Right lobe of liver (tissue), 6 donors: ENCODE results near the gene HDGFL2. TPM values are rescaled to one million over a fixed set of nuclear protein-coding genes. Genes with fewer than 3 reads are reported as not detected.

Experiments
- ATAC-seq, 4 donors: fragments of 200-7000 bp; cut with Tn5 transposase; one replicate each; pipeline ENCODE4 v1.9.1; 2020; ENCODE audit warnings: mild to moderate bottlenecking in 4 of 4, moderate library complexity in 4 of 4
- DNase-seq, 3 donors: peaks; one replicate each; pipeline ENCODE4 v3.0.0-alpha.2; 2020
- H3K27ac ChIP-seq, 3 donors: fragments of 200-600 bp; one replicate each; pipeline ENCODE4 v1.8.0; 2022
- H3K27me3 ChIP-seq, 2 donors: fragments of 200-600 bp; one replicate each; pipeline ENCODE4 v1.8.0; 2022
- H3K36me3 ChIP-seq, 4 donors: fragments of 200-600 bp; sonication (generic) in 1 of 4; one replicate each; pipeline versions ENCODE4 v1.5.1 to v1.8.0; 2017 to 2022; ENCODE audit warnings: control low read depth in 1 of 4
- H3K4me1 ChIP-seq, 4 donors: fragments of 200-600 bp; sonication (generic) in 1 of 4; one replicate each; pipeline versions ENCODE4 v1.5.1 to v1.8.0; 2017 to 2022; ENCODE audit warnings: control low read depth in 1 of 4
- H3K4me3 ChIP-seq, 3 donors: fragments of 200-600 bp; one replicate each; pipeline ENCODE4 v1.8.0; 2022
- H3K9me3 ChIP-seq, 4 donors: fragments of 200-600 bp; sonication (generic) in 1 of 4; one replicate each; pipeline versions ENCODE4 v1.5.1 to v1.8.0; 2017 to 2022; ENCODE audit warnings: control low read depth in 1 of 4
- CTCF ChIP-seq, 4 donors: fragments of 200-600 bp in 3 of 4; fragments of 450-650 bp in 1 of 4; IDR thresholded peaks; one replicate each; pipeline versions ENCODE4 v1.5.1 to v1.8.0; 2016 to 2022; ENCODE audit warnings: antibody characterized with exemption in 4 of 4, mild to moderate bottlenecking in 2 of 4
- POLR2A ChIP-seq: fragments of 450-650 bp; IDR thresholded peaks from one replicate; pipeline ENCODE4 v1.6.1; 2017; ENCODE audit warnings: antibody characterized with exemption, mild to moderate bottlenecking
- WGBS: methylation state at CpG from one replicate; pipeline ENCODE4 v1.1.6; 2018; ENCODE audit warnings: low coverage, low lambda C conversion rate; ENCODE audit not compliant: insufficient coverage; ENCODE audit errors: missing lambda C conversion rate; 5-methylcytosine and 5-hydroxymethylcytosine counted together
- intact Hi-C, 2 donors: fragments of 100-400 bp; cut with DNase I; formaldehyde crosslinking; loops; one replicate each; pipeline versions ENCODE4 v1.11.2 to v1.14.1; 2022
- total RNA-seq, 6 experiments: library from RNA; depleted of rRNA in 2 of 6; stranded (reverse); fragments of >200 nt in 2 of 6; fragmentation: NEBNext Ultra II Directional in 3 of 6; extraction: Animal tissue kit (Norgen Biotek cat#: 25700) in 3 of 6; gene quantifications; one replicate each; pipeline versions ENCODE4 v1.1.0 to v1.2.4, GENCODE V29; 2016 to 2023
- donor health status: DM: no; HTN: yes; CAD: no.
- donor health status: DM: no; HTN: no; CAD: no.
- donor health status: DM: no; HTN: no; CAD: no.
- donor health status: DM: no; HTN: yes; CAD: no.
- donor health status: DM: no; HTN: yes; CAD: no.

Gene HDGFL2
- total RNA-seq, 6 experiments from 2014 or later = 8.4 to 16.3 (median 14.0) TPM

GRCh38 chr19:4505570-4506448 is 33.7 kb downstream of the HDGFL2 start:
- TF ChIP-seq POLR2A = no peak
- no peak for TF ChIP-seq CTCF (IDR thresholded peaks at IDR 0.05)

GRCh38 chr19:4506449-4507149 is 34.5 kb downstream of the HDGFL2 start:
- Histone ChIP-seq H3K27me3 (no peaks in the 10 kb centered on the region), H3K27ac (no peak overlapping the region), H3K36me3 (peaks cover 0 to 57% (median 12%) of the 10 kb centered on the region in 4 donors), H3K9me3 (no peaks in the 10 kb centered on the region), H3K4me3 (no peak overlapping the region), H3K4me1 (no peaks in the 10 kb centered on the region)
- intact Hi-C loops = no loop called here
- DNase-seq (no peak), ATAC-seq (no peak)
- WGBS = 85% methylated on average over 9 of the region's 17 CpGs
- TF ChIP-seq POLR2A = no peak

More at GRCh38 chr19:4505570-4506448, 33.7 kb downstream of the HDGFL2 start:
- no peak for ATAC-seq
- no peak overlapping the region for H3K4me3 ChIP-seq
- H3K27me3 ChIP-seq = no peaks in the 10 kb centered on the region
- WGBS = 92% methylated on average over 16 of the region's 34 CpGs
- intact Hi-C loops = no loop called here
- H3K27ac ChIP-seq = no peak overlapping the region
- peaks cover 0 to 60% (median 13%) of the 10 kb centered on the region in 4 donors for H3K36me3 ChIP-seq
- no peaks in the 10 kb centered on the region for H3K4me1 ChIP-seq
- no peaks in the 10 kb centered on the region for H3K9me3 ChIP-seq
- DNase-seq = no peak

DNA sequence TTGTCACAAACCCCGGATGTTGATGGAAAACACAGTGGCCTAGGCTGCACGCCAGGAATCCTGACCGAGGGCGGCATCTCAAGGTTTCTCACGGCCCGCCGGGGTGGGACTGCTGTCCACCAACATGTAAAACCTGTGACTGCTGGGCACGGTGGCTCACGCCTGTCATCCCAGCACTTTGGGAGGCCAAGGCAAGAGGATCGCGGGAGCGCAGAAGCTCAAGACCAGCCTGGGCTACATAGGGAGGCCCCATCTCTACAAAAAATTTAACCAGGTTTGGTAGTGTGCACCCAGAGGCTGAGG is 35.0 kb downstream of the HDGFL2 start:
- no peak for TF ChIP-seq POLR2A
- TF ChIP-seq CTCF (IDR thresholded peaks at IDR 0.05) = no peak
- intact Hi-C loops = no loop called here
- WGBS = 84% methylated on average over 5 of the region's 12 CpGs
- H3K36me3 ChIP-seq = peaks cover 0 to 54% (median 13%) of the 10 kb centered on the region in 4 donors
- no peaks in the 10 kb centered on the region for H3K9me3 ChIP-seq
- no peak overlapping the region for H3K27ac ChIP-seq
- ATAC-seq = no peak
- no peak for DNase-seq
- no peaks in the 10 kb centered on the region for H3K4me1 ChIP-seq
- no peak overlapping the region for H3K4me3 ChIP-seq
- H3K27me3 ChIP-seq = no peaks in the 10 kb centered on the region

DNA sequence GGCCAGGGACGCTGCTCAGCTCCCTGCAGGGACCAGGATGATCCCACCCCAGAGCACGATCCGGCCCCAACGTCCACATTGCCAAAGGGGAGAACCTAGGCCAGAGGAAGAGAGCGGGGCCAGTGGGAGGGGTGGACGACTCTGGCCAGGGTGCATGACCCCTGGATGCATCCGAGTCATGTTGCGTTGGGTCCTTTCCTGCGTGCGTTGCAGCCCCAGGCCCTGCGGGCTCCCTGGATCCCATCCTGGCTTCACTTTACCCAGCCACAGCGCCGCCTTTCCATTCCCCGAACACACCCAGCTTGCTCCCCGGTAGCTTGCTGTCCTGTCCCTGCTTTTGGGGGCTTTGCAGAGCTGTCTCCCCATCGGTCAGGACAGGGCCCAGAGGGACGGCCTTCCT is 35.7 kb downstream of the HDGFL2 start:
- no peak overlapping the region for H3K4me3 ChIP-seq
- H3K27me3 ChIP-seq = no peaks in the 10 kb centered on the region
- H3K4me1 ChIP-seq = no peaks in the 10 kb centered on the region
- no peaks in the 10 kb centered on the region for H3K9me3 ChIP-seq
- no peak overlapping the region for H3K27ac ChIP-seq
- TF ChIP-seq POLR2A (no peak), CTCF (IDR thresholded peaks at IDR 0.05) (no peak)
- DNase-seq = no peak
- no peak for ATAC-seq
- peaks cover 0 to 51% (median 17%) of the 10 kb centered on the region in 4 donors for H3K36me3 ChIP-seq
- intact Hi-C loops = no loop called here
- WGBS = 75% methylated on average over 2 of the region's 17 CpGs

- no peak for DNase-seq
- Histone ChIP-seq H3K27me3 (no peaks in the 10 kb centered on the region), H3K4me1 (no peaks in the 10 kb centered on the region), H3K4me3 (no peak overlapping the region), H3K9me3 (no peaks in the 10 kb centered on the region), H3K36me3 (peaks cover 0 to 48% (median 21%) of the 10 kb centered on the region in 4 donors), H3K27ac (no peak overlapping the region)
- no peak for ATAC-seq
- intact Hi-C loops = no loop called here
- TF ChIP-seq POLR2A (no peak), CTCF (IDR thresholded peaks at IDR 0.05) (no peak)
- 87% methylated on average over 6 of the region's 21 CpGs for WGBS
Measured at GRCh38 chr19:4508698-4509097, 36.6 kb downstream of the HDGFL2 start.
